HFF-Myc (cell line): ENCODE results near the gene THBS1.

Experiments
- DNase-seq: peaks from one replicate; pipeline ENCODE4 v3.0.0-alpha.2; 2011; ENCODE audit warnings: low read depth; ENCODE audit errors: extremely low read depth
- H3K4me3 ChIP-seq: replicated peaks from 2 replicates; pipeline ENCODE4 v1.5.1; 2011; ENCODE audit warnings: low read depth, mild to moderate bottlenecking, control low read depth, low read length
- TF ChIP-seq, protein P1 (sequence below): IDR thresholded peaks from 2 replicates; pipeline ENCODE4 v1.5.1; 2012; ENCODE audit warnings: mild to moderate bottlenecking, low read depth, low read length, control low read depth; ENCODE audit errors: missing control alignments

THBS1 gene

DNA sequence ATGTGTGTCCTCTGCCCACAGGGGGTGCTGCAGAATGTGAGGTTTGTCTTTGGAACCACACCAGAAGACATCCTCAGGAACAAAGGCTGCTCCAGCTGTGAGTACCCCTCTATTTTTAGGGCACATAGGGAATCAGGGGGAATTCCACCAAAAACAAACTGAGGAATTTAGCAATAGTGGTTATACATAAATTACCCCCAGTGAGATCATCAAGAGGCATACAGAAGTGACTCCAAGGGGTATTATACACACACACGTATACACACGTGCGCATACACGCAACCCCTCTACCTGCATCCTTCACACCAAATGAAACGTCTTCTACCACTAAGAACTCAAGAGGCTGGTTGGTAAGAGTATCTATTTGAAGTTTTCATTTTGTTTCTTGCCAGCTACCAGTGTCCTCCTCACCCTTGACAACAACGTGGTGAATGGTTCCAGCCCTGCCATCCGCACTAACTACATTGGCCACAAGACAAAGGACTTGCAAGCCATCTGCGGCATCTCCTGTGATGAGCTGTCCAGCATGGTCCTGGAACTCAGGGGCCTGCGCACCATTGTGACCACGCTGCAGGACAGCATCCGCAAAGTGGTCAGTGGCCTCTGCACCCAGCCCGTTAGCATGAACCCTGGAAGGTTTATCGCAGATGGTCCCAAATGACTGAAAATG, 2.9 kb downstream of the THBS1 start:
- TF ChIP-seq, protein P1, sequence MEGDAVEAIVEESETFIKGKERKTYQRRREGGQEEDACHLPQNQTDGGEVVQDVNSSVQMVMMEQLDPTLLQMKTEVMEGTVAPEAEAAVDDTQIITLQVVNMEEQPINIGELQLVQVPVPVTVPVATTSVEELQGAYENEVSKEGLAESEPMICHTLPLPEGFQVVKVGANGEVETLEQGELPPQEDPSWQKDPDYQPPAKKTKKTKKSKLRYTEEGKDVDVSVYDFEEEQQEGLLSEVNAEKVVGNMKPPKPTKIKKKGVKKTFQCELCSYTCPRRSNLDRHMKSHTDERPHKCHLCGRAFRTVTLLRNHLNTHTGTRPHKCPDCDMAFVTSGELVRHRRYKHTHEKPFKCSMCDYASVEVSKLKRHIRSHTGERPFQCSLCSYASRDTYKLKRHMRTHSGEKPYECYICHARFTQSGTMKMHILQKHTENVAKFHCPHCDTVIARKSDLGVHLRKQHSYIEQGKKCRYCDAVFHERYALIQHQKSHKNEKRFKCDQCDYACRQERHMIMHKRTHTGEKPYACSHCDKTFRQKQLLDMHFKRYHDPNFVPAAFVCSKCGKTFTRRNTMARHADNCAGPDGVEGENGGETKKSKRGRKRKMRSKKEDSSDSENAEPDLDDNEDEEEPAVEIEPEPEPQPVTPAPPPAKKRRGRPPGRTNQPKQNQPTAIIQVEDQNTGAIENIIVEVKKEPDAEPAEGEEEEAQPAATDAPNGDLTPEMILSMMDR, result peak; percentile 39
- H3K4me3 ChIP-seq, result peak overlapping the region; percentile 81
- DNase-seq, result peak; percentile 25

DNA sequence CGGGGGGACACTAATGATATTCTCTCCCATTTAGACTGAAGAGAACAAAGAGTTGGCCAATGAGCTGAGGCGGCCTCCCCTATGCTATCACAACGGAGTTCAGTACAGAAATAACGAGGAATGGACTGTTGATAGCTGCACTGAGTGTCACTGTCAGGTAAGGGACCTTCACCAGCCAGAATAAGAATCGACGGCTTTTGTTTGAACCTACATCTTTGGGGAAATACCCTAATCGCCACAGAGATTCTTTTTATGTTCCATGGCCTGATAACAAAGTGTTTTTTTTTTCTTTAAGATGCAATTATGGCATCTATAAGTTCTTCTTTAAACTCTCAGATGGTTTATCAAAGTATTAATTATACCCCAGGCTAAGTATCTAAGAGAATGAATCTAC, 3.4 kb downstream of the THBS1 start:
- TF ChIP-seq, protein P1, result no peak
- H3K4me3 ChIP-seq, result peak overlapping the region; percentile 81
- peak; percentile 6 for DNase-seq

DNA sequence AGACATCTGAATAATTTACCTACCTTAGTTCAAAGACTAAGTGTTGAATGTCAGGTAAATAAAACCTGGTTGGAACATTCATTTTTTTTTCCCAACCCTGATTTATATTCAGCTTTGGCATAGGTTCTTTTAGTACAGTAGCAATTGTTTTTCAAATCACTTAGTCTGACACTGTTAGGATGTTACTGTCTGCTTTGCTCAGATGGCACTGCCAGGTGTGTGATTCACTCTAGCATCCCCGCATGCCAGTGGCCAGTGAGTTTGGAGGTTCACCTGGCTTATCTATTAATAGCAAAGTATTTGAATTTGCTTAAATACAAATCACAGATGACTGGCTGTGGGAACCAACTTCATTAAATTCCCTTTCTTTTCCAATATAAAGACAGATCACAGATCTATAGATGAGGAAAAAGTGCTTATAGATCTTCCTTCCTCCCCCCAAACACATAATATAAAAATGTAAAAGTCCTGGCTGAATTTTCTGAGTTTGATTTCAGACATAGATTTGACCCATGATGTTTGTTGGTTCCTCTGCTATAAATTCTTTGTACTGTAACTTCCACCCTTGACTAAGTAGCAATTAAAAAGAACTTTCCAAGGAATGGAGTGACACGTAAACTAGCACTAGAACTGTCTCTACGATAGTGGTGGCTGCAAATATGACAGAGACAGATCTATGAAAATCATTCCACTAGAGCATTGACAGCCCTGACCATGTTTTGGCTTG, 3.9 kb downstream of the THBS1 start:
- H3K4me3 ChIP-seq, result peak overlapping the region; percentile 81
- TF ChIP-seq, protein P1, result no peak
- no peak for DNase-seq

DNA sequence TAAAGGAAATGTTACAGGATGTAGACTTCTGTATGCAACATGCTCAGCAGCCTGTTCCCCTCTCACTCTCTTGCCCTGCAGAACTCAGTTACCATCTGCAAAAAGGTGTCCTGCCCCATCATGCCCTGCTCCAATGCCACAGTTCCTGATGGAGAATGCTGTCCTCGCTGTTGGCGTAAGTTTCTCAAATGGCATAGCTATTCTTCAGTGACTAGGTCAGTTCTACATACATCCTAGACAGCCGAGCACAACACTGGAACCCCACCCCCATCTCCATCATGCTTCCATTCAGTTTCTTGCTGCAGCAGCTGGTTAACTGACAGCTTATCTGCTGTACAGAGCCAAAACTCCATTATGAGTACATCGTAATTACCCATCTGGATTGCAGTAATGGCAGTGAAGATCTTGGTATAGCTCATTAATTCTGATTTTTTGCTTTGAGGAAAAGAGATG, 4.5 kb downstream of the THBS1 start:
- TF ChIP-seq, protein P1, result no peak
- H3K4me3 ChIP-seq, result peak overlapping the region; percentile 81
- peak; percentile 14 for DNase-seq

DNA sequence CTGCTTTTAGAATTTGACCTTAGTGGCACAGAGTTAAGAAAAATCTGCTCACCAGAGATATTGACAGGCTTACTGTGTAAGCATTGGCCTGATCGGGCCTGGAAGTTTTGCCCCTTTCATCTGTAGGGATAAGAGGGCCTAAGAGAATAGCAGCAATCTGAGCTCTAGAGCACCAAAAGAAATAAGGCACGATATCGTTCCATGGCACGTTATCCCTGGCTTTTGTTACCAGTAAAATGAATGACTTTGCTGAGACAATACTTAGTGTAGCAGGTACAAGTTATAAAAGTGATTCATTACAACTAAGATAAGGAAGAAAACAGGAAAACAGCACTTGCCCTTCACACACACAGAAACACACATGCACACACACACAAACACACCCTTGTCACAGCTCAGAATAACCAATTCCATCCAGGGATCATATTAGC, 5.0 kb downstream of the THBS1 start:
- H3K4me3 ChIP-seq, result peak overlapping the region; percentile 81
- TF ChIP-seq, protein P1, result no peak
- no peak for DNase-seq

DNA sequence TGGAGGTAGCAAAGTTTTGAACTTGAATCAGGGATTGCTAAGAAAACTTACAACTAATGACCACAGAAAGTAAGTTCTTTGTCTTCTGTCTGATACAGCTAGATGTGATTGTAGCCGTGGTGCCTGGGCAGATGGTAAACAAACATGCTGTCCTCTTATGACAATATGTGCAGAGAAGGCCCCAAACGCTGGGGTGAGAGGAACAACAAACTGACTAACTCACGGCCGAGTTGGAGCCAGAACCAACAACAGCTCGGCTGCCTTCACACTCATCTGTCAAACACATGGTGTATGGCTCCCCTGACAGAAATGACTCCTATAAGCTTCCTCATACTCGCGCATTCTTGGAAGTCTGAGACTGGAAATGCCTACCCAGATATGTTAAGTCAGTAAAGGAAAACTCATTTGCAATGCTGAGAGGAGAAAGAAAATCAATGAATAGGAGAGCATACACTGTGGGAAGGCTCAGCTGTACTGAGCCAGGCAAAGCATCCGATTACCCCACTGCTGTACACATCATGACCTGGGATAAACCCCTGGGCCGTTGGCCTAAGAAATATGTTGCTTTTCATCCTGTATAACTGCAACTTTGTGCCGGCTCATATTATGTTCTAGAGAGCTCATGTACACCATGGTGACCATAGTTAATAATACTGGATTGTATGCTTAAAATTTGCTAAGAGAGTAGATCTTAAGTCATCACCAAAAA, 5.7 kb downstream of the THBS1 start:
- peak overlapping the region; percentile 81 for H3K4me3 ChIP-seq
- peak; percentile 73 for DNase-seq
- TF ChIP-seq, protein P1, result no peak
